Measurements from ENCODE around the gene TMEM255B.

TMEM255B gene

DNA sequence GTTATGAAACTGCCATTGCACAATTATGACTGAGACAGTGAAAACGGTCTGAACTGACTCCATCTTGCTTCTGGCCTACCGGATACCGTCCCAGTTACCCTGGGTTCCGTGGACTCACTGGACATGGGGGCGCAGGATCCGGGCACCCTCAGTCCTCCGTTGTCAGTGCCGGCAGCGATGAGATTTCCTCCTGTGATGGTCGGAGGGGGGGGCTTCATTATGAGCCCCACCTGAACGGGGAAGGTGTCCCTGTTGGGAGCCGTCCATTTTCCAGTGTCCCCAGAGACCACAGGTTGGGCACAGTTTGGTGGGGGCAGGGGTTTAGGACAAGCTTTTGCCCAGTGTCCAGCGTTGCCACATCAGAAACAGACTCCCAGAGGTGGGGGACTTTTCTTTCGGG is 23.4 kb downstream of the TMEM255B start:
- no peak for DNase-seq (ENCODE audit: low spot score)
- in situ Hi-C loops (cut with MboI; ENCODE audit: low pct_unique_long_range_greater_than_20kb, low sequenced_read_pairs, unreplicated experiment) = no loop called here
- TF ChIP-seq, protein P1, sequence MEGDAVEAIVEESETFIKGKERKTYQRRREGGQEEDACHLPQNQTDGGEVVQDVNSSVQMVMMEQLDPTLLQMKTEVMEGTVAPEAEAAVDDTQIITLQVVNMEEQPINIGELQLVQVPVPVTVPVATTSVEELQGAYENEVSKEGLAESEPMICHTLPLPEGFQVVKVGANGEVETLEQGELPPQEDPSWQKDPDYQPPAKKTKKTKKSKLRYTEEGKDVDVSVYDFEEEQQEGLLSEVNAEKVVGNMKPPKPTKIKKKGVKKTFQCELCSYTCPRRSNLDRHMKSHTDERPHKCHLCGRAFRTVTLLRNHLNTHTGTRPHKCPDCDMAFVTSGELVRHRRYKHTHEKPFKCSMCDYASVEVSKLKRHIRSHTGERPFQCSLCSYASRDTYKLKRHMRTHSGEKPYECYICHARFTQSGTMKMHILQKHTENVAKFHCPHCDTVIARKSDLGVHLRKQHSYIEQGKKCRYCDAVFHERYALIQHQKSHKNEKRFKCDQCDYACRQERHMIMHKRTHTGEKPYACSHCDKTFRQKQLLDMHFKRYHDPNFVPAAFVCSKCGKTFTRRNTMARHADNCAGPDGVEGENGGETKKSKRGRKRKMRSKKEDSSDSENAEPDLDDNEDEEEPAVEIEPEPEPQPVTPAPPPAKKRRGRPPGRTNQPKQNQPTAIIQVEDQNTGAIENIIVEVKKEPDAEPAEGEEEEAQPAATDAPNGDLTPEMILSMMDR (IDR thresholded peaks at IDR 0.05; ENCODE audit: extremely low read depth, insufficient read depth, missing control alignments) = no peak

DNA sequence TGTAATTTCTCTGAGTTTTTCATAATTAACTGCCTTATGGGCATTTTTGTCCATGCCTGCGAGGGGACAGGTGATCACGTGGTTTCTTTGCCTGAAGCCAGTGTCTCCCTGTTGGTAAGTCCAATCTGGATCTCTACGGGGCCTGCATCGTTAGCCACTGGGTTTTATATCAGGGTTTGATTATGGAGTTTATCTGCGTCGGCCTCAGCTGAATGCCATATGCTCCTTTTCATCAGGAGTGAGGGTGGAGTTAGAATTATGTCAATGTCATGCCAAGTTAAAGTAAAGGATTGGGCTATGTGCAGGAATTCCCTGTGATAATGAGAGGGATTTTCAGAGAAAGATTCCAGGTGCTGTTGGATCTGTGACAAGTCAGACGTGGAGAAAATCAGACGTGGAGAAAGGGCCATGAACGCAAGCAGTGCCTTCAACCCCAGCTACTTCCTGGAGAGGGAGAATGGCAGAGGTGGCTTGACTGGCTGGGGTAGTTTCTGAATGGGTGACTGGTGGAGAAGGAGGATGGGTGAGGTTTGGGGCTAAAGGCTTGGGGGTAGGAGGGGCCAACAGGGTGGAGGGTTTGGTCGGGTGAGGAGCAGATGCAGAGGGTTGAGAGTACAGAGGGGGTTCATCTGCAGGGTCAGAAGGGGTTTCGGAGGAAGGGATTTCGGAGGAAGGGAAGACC is 24.3 kb downstream of the TMEM255B start:
- no peak for DNase-seq (ENCODE audit: low spot score)
- in situ Hi-C loops (cut with MboI; ENCODE audit: low pct_unique_long_range_greater_than_20kb, low sequenced_read_pairs, unreplicated experiment) = no loop called here
- TF ChIP-seq, protein P1 (IDR thresholded peaks at IDR 0.05; ENCODE audit: extremely low read depth, insufficient read depth, missing control alignments) = no peak

DNA sequence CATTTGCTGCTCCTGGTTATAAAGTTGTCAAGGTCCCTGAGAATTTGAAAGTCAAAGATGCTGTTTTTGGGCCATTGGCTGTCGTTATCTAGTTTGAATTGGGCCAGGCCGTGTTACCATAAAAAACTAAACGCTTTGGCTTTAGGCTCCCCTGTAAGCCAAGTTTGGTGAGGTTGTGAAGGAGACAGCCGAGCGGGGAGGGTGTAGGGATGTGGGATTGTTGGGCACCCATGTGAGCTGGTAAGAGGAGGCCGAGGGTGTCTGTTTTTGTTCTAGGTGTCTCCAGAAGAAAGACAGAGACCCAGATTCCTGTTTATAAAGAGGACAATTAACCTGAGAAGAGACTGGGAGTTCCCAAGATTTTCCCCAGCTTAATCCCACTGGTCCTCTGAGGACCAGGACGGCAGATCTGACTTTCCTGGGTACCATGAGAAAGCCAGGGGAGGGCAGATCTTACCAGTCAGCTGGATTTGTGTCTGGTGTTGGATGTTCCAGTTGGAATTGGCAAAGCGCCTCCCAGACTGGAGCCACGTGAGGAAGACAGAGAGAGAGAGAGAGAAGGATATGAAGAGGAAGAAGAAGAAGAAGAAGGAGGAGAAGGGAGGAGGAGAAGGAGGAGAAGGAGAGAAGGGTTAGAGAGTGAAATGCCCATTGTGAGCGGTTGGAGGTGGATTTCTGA is 25.1 kb downstream of the TMEM255B start:
- TF ChIP-seq, protein P1 (IDR thresholded peaks at IDR 0.05; ENCODE audit: extremely low read depth, insufficient read depth, missing control alignments) = no peak
- DNase-seq (ENCODE audit: low spot score) = no peak
- in situ Hi-C loops (cut with MboI; ENCODE audit: low pct_unique_long_range_greater_than_20kb, low sequenced_read_pairs, unreplicated experiment) = no loop called here

DNA sequence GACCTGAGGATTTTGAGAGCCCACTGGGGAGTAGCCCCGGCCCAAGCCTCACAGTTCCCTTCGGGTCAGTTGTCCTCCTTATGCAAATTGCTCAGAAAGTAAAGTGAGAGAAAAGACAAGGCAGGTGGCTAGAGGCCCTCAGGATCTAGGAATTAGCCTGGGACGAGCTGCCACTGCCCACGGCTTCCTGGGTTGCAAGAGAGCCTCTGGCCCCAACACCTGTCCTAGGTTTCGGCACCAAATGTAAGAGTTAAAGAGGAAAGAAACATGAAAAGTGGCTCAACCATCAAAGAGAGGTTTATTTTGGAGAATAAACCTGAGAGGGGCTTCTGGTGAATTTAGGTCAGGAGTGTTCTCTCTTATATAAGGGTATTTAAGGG is 25.6 kb downstream of the TMEM255B start:
- in situ Hi-C loops (cut with MboI; ENCODE audit: low pct_unique_long_range_greater_than_20kb, low sequenced_read_pairs, unreplicated experiment) = no loop called here
- TF ChIP-seq, protein P1 (IDR thresholded peaks at IDR 0.05; ENCODE audit: extremely low read depth, insufficient read depth, missing control alignments) = no peak
- no peak for DNase-seq (ENCODE audit: low spot score)

DNA sequence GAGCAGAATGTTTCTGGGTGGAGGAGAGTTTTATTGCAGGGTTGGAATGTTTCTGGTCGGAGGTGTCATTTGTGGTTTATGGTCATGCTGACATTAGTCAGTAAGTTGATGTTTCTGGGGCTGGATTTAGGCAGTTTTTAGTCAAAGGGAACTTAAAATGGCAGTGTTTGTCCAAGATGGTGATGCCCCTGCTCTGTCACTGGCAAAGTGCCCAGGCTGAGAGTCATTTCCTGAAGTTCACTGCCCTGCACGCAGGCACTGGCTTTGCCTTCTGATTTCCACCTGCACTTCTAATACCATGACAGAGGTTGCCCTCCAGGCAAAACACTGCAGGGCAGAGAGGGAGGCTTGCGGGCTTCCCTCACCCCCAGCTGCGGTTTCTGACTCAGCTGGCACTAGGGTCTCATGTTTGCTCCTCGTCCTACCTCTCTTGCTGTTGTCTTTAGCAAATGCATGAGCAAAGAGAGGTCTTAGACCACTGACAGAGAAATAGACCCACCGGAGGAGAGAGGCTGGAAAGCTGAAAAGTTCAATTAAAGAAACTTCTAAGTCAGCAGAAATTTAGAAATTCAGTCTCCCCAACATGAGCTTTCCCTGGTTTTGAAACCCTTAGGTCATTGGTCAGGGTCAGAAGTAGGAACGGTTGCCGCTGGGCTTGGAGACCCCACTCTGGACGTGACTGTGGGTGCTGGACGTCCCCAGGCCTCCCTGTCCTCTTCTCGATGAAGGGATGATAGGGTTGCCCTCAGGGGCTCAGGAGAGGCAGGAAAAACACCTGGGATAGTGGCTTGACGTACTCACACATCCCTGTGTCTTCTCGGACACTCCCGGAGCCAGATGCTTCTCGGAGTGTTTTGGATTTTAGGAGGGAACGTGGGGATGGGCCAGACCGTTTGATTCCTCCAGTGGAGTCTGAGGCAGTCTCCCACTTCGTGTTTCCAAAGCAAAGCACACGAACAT is 26.3 kb downstream of the TMEM255B start:
- TF ChIP-seq, protein P1 (IDR thresholded peaks at IDR 0.05; ENCODE audit: extremely low read depth, insufficient read depth, missing control alignments) = no peak
- in situ Hi-C loops (cut with MboI; ENCODE audit: low pct_unique_long_range_greater_than_20kb, low sequenced_read_pairs, unreplicated experiment) = no loop called here
- DNase-seq (ENCODE audit: low spot score) = no peak

DNA sequence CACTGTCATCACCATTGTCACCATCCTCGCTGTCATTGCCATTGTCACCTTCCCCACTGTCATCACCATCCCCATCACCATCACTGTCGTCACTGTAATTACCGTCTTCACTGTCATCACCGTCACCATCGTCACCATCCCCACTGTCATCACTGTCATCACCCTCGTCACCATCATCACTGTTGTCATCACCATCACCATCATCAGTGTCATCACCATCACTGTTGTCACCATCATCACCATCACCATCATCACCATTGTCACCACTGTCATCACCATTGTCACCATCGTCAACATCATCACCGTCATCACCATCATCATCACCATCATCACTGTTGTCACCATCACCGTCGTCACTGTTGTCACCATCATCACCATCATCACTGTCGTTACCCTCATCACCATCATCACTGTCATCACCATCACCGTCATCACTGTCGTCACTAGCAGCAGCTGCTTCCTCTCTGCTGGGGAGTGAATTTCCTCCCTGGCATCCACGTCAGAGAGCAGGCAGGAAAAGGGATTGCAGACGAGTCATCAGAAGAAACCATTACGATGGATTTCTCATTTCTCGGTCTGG is 27.3 kb downstream of the TMEM255B start:
- TF ChIP-seq, protein P1 (IDR thresholded peaks at IDR 0.05; ENCODE audit: extremely low read depth, insufficient read depth, missing control alignments) = no peak
- DNase-seq (ENCODE audit: low spot score) = no peak
- in situ Hi-C loops (cut with MboI; ENCODE audit: low pct_unique_long_range_greater_than_20kb, low sequenced_read_pairs, unreplicated experiment) = no loop called here

All from GM13977 (cell line).